ENCODE results near the gene PP2D1.

- TF ChIP-seq KDM5A (IDR thresholded peaks at IDR 0.05) = no peak
- TF ChIP-seq, protein P1, sequence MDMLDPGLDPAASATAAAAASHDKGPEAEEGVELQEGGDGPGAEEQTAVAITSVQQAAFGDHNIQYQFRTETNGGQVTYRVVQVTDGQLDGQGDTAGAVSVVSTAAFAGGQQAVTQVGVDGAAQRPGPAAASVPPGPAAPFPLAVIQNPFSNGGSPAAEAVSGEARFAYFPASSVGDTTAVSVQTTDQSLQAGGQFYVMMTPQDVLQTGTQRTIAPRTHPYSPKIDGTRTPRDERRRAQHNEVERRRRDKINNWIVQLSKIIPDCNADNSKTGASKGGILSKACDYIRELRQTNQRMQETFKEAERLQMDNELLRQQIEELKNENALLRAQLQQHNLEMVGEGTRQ (IDR thresholded peaks at IDR 0.05) = no peak
- TF ChIP-seq MAFK (IDR thresholded peaks at IDR 0.05; ENCODE audit: partially characterized antibody) = no peak
- no peak for TF ChIP-seq JUN (IDR thresholded peaks at IDR 0.05)
- no peak for TF ChIP-seq MYC (IDR thresholded peaks at IDR 0.05; ENCODE audit: borderline replicate concordance, low read length)
- TF ChIP-seq RAD21 (conservative IDR thresholded peaks at IDR 0.05 in 1 of 2, IDR thresholded peaks at IDR 0.05 in 1 of 2) = no peak
Observed at GRCh38 chr3:19994796-19995195, 17.3 kb downstream of the PP2D1 start.
